HG03045 (cell line): ENCODE measurements around the gene CTTNBP2.

Source experiments
- ATAC-seq: cut with Tn5 transposase; IDR thresholded peaks from one replicate; pipeline ENCODE4 v1.9.1; 2021; ENCODE audit warnings: mild to moderate bottlenecking, moderate library complexity; ENCODE audit not compliant: unreplicated experiment

The CTTNBP2 gene, protein sequence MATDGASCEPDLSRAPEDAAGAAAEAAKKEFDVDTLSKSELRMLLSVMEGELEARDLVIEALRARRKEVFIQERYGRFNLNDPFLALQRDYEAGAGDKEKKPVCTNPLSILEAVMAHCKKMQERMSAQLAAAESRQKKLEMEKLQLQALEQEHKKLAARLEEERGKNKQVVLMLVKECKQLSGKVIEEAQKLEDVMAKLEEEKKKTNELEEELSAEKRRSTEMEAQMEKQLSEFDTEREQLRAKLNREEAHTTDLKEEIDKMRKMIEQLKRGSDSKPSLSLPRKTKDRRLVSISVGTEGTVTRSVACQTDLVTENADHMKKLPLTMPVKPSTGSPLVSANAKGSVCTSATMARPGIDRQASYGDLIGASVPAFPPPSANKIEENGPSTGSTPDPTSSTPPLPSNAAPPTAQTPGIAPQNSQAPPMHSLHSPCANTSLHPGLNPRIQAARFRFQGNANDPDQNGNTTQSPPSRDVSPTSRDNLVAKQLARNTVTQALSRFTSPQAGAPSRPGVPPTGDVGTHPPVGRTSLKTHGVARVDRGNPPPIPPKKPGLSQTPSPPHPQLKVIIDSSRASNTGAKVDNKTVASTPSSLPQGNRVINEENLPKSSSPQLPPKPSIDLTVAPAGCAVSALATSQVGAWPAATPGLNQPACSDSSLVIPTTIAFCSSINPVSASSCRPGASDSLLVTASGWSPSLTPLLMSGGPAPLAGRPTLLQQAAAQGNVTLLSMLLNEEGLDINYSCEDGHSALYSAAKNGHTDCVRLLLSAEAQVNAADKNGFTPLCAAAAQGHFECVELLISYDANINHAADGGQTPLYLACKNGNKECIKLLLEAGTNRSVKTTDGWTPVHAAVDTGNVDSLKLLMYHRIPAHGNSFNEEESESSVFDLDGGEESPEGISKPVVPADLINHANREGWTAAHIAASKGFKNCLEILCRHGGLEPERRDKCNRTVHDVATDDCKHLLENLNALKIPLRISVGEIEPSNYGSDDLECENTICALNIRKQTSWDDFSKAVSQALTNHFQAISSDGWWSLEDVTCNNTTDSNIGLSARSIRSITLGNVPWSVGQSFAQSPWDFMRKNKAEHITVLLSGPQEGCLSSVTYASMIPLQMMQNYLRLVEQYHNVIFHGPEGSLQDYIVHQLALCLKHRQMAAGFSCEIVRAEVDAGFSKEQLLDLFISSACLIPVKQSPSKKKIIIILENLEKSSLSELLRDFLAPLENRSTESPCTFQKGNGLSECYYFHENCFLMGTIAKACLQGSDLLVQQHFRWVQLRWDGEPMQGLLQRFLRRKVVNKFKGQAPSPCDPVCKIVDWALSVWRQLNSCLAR (N-terminal part only)

DNA sequence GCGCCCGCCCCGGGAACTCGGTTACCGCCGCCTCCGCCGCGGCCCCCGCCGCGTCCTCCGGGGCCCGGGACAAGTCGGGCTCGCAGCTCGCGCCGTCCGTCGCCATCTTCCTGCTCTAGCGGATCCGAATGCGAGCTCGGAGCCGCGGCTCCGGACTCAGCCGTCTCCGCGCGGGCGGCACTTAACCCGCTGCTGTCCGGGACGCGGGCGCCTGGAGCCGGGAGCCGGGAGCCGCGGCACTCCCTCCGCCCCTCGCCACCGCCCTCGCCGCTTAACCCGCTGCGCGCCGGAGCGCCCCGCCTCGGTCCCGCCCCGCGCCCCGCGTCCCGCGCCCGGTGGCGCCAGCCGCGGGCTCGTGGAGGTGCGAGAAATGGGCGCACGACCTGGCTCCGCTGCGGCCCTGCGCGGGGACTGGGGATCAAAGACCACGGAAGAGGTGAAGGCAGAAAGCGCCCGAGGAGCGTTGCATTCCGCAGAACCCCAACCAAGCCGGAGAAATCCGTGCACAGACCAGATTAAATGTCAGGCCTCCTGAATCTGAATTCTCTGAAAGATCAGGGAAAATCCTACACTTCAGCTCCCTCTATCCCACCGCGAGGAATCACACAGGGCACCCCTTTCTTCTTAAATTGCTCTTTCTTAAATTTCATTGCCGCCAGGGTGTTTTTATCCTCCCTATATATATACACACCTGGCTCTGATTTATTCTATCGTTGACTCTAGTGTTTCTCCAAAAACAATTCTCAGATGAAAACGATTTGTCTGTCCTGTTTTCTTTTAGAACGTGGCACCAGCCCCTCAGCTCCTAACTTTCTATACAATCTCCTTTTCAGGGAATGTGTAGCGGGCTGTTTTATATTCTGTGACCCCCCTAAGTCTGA is at the start of gene CTTNBP2:
TSS of gene CTTNBP2 (minus strand) at position 132 of the 881 bp plus-strand sequence. CDS start at position 106, 26 bp downstream.
- no peak for ATAC-seq

DNA sequence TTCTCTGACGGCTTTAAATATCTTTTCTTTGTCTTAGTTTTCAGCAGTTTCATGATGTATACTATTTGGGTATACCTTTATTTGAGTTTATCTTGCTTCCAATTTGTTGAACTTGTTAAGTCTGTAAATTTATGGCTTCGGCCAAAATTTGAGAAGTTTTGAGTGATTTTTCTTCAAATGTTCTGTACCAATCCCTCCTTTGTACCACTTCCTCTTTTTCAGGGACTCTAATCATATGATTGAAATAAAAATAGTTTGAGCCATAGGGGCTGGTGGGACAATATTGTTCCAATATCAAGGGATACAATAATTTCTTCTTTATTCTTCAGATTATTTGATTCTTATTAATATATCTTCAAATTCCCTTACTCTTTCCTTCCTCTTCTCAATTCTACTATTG is 43.1 kb upstream of the CTTNBP2 start:
- ATAC-seq, result no peak

DNA sequence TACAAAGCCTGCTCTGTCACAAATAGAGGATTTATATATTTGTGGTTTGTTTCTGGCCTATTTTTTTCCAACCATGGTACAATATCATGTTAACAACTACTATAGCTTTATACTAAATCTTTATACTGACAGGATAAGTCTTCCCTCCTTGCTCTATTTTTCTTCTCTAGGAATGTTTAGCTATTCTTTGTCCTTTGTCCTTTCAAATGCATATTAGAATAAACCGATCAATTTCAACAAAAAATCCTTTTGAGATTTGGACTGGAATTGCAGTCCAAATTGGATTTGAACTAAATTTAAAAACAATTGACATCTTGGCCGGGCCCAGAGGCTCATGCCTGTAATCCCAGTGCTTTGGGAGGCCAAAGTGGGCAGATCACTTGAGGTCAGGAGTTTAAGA is 39.2 kb upstream of the CTTNBP2 start:
- no peak for ATAC-seq

DNA sequence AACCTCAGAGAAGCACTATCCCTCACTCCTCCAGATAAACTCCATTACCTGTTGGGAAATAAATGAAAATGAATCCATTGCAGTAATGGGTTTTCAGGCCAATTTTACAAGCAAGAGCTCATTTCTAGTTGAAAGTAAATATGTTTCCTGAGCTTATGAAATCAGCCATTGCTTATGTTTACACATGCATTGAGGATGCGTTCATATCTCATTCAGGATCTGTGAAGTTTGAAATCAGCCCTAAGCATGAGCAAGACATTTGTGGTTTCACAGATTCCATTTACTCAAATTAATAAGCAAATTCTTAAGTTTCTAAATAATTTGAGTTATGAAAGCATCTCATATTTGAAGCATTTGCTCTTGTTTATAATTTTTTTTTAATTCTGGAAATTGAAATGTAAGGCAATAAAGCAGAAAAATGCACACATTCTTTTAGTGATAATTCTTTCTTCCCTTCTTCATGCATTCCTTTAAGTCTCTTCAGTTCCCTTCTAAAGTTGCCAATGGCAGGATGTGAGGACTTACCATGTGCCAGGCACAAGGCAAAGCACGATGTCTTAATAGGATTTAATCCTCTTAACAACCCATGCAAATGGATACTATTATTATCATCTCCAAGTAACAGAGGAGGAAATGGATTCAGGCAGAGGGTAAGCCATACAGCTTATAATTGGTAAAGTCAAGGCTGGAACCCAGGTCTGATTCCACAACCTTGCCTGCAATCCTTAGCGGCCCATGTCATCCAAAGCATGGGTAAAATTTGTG is 35.0 kb upstream of the CTTNBP2 start:
- ATAC-seq, result no peak

DNA sequence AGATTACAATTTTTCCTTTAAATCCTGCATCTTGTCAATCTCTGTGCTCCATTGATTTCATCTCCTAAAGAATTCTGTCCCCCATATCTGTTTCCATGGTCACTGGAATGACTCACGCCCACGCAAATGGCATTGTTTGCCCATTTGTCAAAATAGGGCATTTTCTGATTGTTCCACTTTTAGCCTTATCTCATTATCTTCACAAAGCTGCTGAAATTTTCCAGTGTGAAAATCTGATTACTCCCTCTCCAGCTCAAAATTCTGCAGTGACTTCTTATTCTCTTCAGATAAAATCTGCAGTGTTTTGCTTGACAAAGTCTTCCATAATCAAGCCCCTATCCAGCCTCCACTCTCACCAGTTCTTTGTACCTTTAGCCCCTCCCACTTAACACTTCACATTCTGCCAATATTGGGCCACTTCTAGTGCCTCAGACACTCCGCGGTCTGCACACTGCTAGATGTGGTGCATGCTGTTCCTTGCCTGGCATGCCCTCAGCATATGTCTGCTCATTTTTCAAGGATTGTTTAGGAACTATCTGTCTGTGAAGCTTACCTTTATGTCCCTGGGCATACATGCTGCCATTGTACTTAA is 33.9 kb upstream of the CTTNBP2 start:
- ATAC-seq, result no peak

DNA sequence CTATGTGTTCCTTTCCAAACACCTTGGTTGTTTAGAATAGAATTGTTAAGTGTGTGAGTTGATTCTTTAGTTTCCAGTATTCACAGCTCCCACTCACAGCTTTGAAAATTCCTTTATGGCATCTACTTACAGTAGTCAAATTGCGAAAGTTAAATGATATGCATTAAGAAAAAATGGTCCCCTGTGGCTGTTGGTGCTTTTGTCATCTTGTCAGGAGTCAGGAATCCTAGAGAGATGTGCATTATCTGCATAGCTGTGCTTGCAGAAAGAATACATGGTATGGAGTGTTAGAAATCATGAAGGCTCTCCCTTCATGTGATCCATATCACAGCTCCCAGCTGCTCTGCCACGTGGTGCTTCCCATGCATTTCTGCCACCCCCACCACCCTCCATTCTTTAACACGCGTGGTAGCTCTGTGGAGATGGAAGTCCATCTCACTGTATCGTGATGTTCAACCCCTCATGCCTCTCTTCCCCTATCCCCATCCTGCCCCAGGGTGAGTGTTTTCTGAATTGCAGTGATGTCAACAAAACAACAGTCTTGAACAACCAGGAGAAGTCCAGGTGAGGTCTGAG is 29.2 kb upstream of the CTTNBP2 start:
- ATAC-seq, result no peak

DNA sequence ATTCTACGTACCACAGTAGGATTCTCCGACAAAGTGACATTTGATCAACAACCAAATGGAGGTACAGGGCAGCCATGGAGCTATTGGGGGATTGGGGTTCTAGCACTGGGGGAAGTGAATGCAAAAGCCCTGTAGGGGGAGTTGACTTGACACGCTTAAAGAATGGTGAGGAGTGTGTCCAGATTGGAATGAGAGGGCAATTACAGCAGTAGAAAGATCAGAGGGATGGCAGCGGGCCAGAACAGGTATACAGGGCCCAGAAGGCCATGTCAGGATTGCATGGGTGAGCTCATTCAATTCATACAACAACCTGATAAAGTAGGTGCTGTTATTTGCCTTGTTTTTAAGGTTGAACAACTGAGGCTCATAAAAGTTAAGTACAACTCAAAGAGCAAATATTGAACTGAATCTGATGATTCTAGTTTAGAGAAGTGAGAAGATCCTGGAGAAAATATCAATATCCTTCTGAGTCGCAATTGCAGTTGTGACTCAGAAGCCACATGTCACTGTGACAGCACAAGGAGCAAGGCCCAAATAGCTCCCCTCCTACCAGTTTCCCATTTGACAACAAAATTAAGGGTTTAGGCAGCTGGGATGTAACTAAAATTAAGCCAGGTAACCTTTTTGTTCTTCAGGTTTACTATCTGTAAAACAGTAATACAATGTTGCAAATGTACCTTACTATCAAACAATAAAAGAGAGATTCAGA is 28.0 kb upstream of the CTTNBP2 start:
- ATAC-seq, result no peak

DNA sequence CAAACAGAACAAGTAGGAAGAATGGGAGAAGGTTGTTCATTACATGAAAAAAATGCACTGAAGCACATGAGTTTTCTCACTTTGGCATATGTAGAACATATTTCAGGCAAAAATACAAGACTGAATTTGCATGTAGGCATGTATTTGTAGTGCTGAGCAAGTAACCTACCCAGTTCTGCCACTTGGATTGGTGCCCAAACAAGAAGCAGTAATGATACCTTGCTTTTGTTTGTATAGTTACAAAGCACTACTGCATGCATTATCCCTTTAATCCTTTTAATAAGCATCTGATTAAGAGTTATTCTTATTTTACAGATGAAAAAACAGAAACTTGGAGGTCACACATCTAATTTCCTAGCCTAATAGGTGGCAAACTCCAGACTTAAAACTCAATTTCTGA is 23.1 kb upstream of the CTTNBP2 start:
- ATAC-seq, result no peak

DNA sequence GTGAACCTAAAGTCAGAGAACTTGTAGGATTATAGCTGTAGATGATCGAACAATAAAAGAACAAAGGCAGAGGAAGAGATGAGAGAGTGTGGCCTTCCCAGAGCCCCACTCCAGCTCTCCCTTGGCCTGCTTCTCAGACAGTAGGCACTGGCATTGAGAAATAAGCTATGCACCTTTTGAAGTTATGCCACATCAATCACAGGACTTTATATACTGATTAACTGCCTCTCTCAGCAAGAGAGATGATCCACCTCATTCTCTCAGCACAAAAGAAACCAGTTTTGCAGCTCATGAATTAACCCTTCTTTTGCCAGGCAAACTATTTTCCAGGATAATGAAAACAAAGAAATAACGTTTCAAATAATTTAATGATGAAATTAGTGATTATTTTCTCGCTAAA is 22.0 kb upstream of the CTTNBP2 start:
- ATAC-seq, result no peak

DNA sequence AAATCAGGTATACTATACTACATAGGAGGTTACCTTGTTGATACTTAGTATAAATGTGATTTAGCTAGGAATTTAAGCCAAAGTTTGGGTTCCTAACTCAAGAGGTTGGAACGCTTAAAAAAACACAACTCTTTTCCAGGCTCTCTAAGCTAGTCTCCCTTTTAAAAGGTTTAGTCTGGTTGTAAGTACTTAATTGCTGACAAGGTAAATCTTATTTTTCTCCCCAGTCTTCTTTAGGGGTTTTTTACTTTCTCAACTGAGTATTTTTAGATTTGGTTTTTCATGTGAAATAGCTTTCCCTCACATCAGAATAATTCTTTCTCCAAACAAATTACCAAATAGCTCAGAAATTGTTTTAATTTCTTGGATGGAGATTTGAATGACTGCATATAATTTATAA is 20.8 kb upstream of the CTTNBP2 start:
- no peak for ATAC-seq

DNA sequence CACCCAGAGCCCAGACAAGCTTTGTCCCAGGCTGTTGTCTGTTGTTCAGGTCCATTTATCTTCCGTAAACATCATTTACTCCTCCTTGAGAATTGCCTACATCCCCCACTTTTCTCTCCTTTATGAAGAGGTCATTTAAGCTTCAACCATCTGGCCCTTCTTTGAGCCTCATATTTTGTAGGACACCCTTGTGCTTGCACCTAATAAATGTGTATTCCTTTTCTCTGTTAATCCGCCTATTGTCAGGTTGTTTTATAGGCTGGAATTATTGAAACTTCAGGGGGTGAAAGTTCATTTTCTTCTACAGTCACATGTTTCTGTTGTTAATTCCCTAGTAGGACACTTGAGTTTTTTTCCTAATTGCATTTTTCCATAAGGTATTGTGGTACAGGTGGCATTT is 19.6 kb upstream of the CTTNBP2 start:
- no peak for ATAC-seq

DNA sequence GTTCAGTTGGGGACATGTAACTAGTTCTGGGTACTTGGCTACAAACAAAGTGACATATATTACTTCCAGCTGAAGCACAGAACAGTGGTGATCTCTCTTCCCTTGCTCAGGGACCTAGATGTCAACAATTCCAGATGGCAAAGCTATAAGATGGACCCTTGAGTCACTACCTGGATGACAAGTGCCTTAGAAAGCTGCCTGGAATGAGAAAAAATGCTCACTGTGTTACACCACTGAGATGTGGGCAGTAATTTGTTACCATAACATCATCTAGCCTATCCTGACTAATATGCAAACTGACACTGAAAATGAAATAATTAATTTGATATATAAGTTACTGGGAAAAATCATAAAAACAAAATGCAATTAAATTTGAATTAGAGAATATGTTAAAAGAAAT is 16.4 kb upstream of the CTTNBP2 start:
- ATAC-seq, result no peak

DNA sequence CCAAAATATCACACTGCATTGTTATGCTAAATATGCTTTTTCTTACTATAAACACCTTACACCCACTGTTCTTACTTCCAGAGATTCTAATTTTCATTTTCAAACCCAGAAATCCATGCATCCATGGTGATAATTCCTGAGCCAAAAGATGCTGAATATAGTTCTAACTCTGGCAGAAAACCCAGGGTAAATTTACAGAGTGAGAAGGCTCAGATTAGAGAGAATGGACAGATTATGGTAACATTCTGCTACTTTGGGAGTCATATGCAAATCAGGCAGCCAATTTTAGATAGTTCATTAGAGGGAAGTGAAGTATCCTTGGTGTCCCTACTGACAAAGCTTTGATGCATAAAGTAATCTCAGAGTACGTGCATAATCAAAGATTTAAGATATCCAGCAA is 15.4 kb upstream of the CTTNBP2 start:
- ATAC-seq, result no peak

DNA sequence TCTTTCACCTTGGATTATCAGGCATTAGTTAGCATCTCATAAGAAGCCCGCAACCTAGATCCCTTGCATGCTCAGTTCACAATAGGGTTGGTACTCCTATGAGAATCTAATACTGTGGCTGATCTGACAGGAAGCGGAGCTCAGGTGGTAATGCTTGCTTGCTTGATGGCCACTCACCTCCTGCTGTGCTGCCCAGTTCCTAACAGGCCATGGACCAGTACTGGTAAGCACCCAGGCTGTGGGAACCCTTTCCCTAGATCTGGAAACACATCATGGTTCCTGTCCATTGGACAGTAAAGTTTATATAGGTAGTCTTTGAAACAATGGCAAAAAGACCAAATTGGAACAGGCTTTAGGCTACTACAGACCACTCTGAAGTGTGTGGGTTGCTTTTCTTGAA is 9.4 kb upstream of the CTTNBP2 start:
- ATAC-seq, result no peak

DNA sequence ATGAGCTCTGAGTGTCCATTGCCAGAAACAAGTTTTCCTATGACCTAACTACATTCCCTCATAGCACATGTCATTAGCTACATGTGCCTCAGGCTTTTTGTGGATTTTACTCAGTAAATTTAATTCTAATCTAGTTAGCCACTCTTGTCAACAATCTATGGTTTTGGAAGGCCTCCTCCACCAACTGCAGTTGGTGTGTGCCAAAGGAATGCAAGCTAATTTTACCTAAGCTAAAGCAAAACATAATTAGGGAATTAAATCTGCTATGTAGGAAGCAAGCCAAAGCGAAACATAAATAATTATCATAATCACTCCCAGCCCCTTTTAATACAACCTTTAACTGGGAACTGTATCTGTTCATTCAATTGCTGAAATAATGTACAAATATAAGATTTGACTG is 3.5 kb upstream of the CTTNBP2 start:
- ATAC-seq, result no peak

DNA sequence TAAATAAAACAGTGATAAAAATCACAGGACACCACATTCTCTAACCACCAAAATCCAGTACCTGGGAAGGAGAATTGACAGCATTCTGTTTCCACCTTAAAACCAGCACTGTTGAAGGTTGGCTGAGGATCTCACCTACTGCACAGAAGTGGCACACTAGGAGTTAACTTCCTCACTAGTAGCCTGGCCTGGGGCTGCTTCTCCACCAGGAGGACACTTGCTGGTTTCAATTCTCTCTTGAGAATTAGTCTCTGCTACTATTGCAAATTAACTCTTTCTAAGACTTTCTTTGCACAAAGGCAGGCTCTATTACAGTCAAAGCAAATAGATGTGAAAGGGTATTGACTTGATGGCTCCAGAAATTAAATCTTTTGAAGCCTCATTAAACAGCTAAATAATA is 2.3 kb upstream of the CTTNBP2 start:
- ATAC-seq, result no peak

DNA sequence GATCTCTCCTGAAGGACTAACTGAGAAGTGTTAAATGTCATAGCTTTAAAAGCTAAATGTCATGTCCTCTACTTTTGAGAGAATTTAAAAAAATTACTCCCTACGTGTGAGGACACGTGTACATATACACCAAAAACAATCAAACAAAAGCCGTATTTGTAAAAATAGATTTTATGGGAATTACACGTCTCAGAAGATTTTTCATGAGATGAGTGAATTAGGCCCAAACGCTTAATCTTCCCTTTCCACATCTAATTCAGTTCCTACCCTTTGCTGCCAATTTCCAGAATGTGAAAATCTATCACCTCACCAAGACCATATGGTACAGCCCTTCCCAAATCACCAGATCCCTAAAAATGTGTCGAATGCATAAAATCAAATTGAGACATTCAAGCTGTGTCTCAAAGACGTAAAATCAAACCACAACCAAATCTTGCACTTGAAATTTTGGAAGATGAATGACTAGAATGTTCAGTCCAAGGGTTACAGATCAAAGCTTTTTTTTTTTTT is 1.0 kb upstream of the CTTNBP2 start:
- ATAC-seq, result no peak
